LNCAP (cell line): ENCODE measurements around the gene GRID1.

Experiments
- CTCF ChIP-seq: fragments of 450-650 bp; IDR thresholded peaks from 2 replicates; pipeline ENCODE4 v1.5.1; 2017; ENCODE audit warnings: mild to moderate bottlenecking

GRID1 gene

GRCh38 chr10:85702768-85703167, 663.8 kb downstream of the GRID1 start:
- no peak for TF ChIP-seq CTCF

- TF ChIP-seq CTCF: no peak
Measured at GRCh38 chr10:85696893-85697292, 669.7 kb downstream of the GRID1 start.

DNA sequence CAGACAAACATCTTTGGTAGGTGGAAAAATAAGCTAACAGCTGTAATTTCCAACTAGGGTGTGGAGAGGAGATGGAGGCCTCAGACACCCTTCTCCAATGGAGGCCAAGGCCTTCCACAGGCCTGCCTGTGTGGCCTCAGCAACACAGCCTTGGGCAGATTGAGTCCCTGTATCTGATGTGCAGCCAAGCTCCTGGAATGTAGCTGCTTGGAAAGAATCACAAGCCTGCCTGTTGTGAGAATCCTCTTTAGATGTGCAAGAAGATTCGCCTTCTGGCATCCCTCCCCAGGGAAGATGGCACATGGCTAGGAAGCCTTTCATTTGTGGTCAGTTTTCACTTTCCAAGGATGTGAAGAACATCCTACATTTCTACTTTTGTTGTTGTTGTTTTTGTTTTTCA, 684.0 kb downstream of the GRID1 start:
- no peak for TF ChIP-seq CTCF

DNA sequence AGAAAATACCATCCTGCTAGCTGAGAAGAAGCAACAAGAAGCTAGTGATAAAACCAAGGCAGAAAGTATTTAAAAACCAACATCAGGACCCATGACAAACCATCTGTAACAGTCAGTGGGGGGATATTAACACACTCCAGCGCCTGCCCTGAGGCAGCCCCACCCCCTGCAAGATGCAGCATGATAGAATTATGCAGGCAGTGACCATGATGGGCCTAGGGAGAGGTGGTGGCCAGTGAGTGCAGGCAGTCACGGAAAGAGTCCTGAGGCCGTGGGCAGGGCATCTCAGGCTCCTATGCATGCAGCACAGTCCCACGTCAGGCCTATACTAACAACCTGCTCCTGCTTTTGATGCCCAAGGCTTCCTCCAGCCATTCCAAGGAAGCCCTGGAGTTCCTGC, 686.9 kb downstream of the GRID1 start:
- TF ChIP-seq CTCF: no peak

GRCh38 chr10:85679061-85679460, 687.5 kb downstream of the GRID1 start:
- TF ChIP-seq CTCF: no peak

GRCh38 chr10:85674851-85675250, 691.7 kb downstream of the GRID1 start:
- no peak for TF ChIP-seq CTCF

DNA sequence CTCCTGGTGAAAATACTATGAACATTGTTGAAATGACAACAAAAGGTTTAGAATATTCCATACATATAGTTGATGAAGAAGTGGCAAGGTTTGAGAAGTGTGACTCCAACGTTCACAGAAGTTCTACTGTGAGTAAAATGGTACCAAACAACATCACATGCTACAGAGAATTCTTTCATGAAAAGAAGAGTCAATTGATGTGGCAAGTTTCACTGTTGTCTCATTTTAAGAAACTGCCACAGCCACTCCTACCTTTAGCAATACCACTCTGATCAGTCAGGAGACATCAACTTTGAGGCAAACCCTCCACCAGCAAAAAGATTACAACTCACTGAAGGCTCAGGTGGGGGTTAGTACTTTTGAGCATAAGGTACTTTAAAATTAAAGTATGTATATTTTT, 693.3 kb downstream of the GRID1 start:
- no peak for TF ChIP-seq CTCF

GRCh38 chr10:85671530-85671929, 695.1 kb downstream of the GRID1 start:
- TF ChIP-seq CTCF: no peak
